ENCODE measurements around the gene CEBPE.

CEBPE gene

DNA sequence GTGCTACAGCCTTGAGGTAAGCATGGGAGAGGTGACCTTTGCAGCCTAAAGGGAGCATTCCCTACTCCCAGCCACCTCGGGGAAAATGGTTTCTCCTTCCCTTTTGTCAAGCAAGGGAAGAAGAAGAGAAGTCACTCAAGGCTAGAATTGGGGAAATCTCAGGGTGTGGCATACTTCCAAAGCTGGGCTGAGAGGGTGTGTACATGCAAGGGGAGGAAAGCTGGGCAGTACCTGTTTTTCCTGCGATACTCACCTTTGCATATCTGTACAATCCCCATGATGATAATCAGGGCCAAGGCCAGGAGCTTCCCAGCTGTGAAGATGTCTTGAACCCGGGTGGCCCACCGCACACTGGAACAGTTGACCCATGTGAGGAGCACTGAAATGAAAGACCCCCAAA lies 23.8 kb upstream of the CEBPE start:
- no peak for DNase-seq

DNA sequence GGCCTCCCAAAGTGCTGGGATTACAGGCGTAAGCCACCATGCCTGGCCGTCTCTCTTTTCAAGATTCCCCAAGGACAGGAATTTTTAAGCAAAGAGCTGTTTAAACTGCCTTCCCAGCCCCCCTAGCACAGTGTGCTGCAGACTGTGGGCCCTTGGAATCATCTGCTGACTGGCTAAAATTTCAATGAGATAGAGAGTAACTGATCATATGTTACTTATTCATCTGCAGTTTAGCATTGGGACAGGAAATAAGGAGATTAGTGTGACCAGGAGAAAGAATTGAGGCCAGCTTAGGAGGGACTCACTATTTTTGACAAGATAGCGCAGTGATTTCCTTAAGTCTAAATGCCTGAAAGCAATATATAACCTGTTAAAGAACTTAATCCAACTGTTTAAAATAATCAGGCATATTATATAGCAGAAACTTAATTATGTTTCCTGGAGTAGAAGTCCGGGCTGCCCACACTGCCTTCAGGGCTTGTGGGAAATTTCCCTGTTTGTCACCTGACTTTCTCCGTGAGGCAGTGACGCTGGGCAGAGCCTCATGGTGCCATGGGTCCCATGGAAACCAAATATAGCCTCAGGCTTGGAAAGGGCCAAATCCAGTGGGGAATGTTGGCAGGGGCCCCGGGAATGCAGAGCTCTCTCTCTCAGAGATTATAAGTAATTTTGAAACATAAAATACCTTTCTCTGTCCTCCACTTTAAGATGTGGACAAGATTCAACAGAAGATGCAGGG lies 22.8 kb upstream of the CEBPE start:
- no peak for DNase-seq

DNA sequence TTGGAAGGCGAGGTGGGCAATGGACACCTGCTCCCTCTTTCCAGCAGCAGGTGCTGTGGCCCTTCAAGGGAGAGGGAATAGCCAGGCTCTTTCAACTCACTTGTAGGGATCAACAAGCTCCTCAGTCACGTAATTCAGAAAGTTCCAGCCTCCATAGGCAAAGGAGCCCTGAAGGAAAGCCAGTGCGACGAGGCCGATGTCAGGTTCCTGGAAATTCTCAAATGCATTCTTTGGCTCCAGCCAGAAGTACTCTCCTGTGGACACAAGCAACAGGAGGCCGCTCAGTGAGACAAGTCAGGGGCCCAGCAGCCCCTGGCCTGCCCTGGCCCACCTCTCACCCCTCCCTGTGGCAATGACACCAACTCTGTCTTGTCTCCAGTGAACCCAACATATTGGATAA lies 21.3 kb upstream of the CEBPE start:
- no peak for DNase-seq

DNA sequence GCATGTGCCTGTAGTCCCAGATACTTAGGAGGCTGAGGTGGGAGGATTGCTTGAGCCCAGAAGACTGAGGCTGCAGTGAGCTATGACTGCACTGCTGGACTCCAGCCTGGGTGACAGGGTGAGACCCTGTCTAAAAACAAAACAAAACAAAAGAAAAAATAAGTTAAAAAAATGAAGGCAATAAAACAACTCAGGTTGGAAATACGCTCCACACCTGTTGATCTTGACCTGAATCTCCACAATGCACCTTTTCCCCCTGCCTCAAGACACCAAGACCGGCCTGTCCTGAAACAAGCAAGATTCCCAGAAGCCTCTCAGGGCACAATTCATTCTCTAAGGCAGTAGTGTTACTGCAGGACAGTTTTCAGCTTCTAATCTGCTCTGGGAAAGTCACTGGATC lies 20.8 kb upstream of the CEBPE start:
- no peak for DNase-seq

DNA sequence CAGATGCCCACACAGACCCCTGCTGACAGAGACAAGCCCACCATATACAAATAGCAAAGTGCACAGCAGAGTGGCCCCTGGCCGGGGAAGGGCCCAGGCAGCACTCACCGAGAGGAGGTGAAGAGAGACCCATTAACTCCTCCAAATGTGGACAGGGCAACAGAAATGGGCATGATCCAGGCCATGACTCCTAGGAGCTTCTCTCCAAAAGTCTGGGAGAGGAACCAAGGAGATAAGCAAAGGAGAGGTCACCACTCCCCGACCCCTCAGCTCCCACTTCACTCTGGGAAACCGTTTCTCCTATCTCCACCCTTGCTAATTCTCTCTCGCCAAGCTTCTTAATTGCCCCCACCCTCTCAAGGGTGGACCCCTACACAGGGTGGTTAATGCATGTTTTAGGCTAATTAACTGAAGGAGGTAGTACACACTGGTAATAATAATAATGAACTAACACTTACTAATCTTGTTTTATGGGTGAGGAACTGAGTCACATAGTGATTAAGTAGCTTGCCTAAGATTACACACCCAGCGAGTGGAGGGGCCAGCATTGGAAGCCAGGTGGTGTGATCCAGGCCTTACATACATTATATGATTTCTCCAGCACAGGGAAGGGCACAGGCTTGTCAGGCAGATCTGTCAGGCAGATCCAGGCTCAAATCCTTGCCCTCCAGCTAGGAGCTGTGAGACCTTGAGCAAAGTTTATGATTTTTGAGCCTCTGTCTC lies 18.9 kb upstream of the CEBPE start:
- DNase-seq: no peak

DNA sequence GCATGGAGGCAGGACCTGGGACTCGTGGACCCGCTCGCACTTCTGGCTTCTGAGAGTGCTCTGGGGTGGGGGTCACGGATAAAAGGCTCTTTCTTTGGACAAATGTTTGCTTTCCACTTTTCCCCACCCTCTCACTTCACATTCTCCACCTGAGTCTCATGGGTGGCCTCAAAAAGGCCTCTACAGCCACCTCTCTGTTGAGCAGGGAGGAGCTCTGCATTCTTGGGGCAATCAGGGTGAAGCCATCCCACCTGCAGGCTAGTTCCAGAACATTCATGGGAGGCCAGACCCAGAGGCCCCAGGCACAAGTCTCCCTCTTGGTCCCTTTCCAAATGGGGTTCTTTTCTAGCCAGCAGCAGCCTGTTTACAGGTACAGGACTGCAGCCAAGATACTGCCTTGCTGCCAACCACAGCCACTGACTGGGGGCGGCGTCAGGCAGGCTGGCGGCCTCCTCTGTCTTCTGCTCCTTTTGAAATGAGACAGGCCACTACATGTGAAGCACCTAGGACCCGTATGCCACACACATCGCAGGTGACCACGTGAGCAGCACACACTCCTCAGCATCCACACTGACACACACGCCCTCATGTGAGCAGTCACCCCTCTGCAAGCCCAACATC lies 18.2 kb upstream of the CEBPE start:
- DNase-seq: no peak

DNA sequence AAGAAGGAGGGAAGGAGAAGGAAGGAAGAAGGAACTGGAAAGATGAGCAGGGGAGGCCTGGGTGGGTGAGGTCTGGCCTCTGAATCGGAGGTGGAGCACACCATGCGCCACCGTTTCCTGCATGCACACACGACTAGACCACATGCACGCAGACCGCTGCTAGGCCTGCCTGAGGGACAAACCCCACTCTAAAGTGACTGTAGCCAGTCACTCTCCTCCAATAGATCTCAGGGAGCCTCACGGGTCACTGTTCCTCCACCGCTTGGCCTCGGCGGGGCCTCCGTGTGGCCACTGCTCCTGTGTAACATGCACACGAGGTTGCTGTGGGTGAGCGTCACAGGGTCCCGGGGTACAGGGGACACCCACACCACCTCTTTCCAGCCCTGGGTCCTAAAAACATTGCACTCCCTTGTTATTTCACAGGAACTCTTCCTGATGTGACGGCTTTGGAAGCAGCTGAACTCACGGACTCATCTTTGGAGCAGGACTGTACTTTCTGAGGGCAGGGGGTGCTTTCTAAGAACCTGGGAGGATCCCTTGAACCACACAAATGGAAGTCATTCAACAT lies 17.6 kb upstream of the CEBPE start:
- no peak for DNase-seq

DNA sequence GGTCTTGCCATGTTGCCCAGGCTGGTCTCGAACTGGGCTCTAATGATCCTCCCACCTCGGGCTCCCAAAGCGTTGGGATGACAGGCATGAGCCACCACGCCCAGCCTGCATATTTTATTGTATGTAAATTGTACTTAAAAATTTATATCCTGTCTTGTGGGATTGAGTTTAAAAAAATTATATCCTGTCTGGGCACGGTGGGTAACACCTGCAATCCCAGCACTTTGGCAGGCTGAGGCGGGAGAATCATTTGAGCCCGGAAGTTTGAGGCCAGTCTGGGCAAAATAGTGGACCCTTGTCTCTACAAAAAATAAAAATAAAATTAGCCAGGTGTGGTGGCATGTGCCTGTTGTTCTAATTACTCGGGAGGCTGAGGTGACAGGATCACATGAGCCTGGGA lies 13.9 kb upstream of the CEBPE start:
- no peak for DNase-seq

DNA sequence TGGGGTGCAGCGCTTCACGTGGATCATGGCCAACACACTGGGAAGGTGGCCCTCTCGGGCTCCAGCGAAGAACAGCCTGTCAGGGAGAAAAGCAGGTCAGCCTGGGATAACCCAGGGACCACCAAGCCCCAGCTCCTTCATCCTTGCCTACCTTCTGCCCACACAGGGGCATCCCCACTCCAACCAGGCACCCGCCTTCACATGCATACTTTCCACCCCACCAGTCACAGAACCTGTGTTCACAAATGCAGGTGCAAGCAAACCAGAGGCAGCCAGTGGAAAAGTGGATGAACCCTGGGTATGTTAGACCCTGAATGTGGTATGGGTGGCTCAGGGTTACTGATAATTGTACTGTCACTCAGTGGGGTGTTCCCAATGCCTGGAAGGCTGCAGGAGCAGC lies 12.4 kb upstream of the CEBPE start:
- DNase-seq: no peak

DNA sequence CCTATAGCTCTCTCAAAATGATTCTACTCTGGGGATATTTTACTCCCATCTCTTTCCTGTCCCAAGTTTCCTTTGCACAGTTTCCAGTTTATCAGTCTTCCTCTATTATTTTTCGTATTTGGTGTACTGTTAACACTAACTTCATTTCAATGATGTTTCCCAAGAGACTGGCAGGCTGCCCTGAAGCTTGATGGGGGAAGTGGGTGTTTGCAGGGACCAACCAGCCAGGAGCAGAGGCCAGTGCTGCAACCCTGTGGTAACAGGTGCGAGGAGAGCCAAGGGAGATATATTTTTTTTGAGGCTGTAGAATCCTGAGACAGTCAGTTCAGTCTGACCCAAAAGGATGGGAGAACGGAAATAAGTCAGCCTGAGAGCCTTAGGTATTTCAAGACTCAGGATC lies 11.8 kb upstream of the CEBPE start:
- DNase-seq: no peak

DNA sequence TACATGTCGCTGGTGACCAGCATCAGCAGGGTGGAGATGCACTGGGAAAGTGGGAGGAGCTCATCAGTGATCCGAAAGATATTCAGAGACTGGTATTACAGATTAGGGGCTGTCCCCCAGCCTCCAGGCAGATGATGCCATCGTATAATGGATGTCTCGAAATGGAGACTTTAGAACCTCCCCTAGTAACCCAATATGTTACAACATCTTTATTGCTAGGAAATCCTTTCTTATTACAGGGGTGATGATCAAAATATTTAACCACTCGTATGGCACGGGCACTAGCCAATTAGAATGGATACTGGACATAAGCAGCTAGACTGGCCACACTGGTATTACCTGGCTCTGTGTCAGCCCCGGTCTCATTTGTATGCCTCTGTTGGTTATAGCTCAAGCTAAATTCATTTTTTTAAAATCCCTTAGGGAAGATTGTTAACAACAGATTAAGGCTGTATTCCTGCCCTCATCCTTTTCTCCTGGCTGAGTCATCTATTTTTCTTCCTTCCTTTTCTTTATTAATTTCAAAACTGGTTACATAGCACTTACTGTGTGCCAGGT lies 10.8 kb upstream of the CEBPE start:
- DNase-seq: no peak

DNA sequence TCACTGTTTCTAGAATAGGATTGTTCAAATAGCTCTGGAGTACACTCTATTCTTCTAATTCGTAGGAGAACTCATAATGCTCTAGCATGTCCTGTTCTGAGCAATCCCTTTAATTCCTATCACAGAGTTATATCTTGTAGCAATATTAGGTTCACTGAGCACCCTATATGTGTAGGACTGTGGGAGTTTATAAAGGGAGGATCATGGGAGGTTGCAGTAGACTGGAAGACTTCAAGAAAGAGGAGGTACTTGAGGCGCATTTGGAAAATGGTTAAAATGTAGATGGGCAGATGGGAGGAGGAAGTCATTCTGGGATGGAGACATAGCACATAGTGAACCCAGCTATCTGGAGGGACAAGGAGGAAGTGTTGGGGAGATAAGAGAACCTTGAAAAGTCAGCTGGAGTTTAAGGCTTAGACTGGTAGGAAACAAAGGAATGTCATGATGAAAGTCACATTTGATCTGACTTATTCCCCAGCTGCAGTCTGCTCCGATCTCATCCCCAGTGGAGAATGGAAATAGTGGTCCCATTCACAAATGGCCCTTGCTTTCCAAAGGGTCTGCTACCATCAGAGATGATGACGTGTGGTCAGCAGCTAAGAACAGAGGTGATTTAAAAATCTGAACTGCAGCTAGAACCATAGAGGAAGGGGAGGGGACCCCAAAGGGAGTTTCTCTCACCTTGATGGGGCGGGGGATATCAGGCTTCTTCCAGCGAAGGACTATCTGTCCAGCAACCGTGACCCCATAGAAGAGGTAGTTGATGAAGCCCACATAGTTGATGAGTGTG lies 10.1 kb upstream of the CEBPE start:
- no peak for DNase-seq

DNA sequence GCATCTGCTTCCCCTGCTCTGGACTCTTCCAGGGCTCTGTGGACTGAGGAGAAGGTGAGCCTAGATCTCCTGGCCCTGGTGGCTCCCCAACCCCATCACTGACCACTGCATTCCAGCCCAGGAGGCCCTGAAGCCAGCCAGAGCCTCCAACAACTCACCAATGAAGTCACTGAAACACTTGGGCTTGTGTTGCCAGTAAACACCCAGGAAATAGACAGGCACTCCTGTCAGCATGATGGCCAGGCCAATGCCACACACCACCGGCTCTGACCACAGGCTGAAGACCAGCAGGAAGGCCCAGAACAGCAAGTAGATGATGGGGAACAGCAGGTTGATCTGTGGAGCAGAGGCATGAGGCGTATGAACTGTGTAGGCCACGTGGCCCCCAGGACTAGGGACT lies 8.8 kb upstream of the CEBPE start:
- no peak for DNase-seq

DNA sequence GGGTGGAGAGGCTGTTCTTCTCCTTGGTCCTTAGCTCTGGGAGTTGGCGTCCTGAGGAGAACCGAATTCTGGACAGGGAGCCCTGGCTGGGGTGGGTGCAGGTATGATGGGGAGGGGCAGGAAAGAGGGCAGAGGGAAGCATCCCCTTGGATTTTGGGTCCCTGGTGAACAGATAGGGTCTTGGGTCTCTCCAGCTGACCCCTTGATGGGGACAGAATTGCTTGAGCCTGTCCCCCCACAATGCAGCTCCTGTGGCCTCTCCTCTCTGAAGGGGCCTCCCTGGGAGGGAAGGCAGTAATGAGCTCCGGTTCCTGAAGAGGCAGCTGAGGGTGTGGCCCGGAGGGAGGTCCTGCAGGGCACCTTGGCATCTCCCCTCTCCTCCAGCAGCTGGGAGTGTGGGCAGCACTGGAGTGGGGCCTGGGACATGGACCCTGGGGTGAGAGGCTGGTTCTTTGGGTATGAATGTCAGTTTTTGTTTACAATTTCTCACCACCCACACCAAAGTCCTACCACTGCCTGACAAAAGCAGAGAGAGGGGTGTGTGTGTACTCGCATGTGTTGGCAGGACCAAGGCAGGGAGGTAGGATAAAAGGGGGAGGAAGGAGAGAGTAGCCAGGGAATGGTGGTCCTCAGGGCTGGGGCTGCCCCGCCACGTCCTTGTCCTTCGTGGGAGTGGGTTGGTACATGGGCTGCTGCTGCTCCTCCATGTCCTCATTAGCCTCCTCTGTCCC lies 7.7 kb upstream of the CEBPE start:
- DNase-seq: no peak

DNA sequence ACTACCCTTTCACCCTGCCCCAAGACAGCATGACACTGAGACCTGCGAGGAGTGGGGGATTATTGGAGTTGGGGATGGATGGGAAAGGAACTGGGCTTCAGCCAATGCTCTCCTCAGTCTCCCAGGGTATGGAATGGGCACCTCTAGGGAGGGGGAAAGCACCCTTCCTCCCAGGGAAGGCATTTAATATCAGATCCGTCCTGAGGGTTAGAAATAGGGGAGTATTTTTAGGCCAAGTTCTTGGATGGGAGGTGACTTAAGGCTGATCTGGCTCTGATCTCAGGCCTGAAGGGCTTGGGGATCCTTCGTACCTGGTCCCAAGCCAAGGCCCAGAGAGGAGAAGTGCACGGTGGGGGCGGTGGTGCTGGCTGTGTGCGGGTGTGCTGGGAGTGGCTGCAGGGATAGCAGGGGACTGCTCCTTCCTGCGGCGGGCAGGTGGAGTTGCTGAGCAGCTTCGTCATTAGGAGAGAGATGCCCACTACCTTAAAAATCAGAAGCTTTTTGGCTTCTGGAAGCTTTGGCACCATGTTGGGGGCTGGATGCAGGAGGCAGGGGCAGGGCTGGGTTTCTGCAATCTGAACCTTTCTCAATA lies 7.0 kb upstream of the CEBPE start:
- DNase-seq: no peak

DNA sequence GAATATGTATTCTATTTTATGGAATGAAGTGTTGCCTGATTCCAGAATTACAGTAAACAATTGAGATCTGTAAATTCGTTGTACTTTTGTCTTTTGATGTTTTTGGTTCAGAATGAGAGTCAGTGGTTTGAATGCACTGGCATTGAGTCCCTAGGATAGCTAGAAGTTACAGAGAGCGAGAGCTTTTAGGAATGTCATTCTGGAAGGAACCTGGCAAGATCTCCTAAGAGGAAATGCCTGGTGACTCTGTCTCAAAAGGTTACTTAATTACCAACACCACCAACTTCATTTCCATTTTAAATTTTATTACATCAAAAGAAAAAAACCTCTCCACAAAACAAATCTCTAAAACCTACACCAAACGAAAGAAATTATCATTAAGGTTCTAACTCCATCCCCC lies 6.0 kb upstream of the CEBPE start:
- DNase-seq: no peak

DNA sequence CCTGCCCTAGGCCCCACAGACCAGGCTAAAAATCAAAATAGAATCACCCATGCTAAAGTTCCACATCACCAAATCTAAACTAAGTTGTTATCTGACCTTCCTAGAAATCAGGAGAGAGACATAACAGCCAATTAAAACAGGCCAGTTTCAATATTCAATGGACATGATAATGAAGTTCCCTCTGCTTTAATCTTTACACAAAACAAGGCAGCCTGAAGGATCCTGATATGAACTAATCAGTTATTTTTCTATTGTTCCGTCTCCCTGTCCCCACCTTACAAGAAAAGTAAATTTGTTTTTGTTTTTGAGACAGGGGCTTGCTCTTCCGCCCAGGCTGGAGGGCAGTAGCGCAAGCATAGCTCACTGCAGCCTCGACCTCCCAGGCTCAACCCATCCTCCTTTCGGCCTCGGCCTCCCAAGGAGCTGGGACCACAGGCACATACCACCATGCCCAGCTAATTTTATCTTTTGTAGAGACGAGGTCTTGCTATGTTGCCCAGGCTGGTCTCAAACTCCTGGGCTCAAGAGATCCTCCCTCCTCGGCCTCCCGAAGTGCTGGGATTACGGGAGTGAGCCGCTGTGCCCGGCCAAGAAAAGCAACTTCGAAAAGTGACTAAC lies 5.4 kb upstream of the CEBPE start:
- DNase-seq: no peak

DNA sequence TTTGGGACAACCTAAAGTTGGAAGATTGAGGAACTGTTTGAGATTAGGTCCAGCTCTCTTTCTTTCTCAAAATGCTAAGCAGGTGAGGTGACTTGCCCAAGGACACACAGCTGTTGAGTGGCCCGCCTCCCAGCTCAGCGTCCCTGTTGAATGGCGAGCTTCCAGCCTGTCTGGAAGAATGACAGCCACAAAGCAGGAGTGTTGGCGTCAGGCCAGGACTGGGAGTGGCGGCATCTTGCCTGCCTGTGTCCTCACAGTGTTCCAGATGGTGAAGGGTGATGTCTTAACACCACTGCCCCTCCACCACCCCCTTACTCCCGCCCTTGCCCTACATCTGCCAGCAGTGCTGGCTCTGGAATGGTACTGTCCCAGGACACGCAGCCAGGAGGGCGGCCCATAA lies 4.4 kb upstream of the CEBPE start:
- no peak for DNase-seq

DNA sequence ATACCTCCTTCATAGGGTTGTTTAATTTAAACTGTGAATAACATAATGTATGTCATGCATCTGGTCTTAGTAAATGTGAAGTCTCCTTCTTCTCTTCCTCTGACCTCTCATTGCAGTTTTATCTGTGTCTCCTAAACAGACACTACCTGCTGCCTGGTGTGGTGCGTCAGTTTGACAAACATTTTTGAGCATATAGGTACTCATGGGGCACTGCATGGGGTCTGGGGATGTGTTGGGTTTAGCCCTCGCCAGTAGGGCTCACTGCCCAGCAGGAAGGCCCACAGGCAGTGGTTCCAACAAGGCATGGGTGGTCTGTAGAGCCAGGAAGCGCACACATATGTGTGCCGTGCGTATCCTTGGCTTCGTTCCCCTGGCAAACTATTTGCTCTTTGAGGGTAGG lies 3.0 kb upstream of the CEBPE start:
- no peak for DNase-seq

DNA sequence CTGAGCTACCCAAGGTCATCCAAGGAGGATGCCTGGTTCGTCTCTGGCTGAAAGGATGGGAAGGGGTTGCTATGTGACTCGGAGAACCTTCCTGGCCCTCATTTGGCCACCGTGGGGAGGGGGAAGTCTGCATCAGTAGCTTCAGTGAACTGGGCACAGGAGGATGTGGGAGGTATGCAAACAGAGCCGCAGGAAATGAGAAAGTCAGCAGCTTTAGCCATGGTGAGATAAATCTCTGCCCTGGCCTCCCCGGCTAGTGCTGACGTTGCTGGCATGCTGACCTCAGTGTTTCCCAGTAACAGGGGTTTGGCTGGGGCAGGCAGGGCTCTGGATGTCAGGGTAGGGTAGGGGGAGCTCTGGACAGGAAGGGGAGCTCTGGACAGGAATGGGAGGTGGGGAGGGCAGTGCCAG lies 2.3 kb upstream of the CEBPE start:
- DNase-seq: no peak

DNA sequence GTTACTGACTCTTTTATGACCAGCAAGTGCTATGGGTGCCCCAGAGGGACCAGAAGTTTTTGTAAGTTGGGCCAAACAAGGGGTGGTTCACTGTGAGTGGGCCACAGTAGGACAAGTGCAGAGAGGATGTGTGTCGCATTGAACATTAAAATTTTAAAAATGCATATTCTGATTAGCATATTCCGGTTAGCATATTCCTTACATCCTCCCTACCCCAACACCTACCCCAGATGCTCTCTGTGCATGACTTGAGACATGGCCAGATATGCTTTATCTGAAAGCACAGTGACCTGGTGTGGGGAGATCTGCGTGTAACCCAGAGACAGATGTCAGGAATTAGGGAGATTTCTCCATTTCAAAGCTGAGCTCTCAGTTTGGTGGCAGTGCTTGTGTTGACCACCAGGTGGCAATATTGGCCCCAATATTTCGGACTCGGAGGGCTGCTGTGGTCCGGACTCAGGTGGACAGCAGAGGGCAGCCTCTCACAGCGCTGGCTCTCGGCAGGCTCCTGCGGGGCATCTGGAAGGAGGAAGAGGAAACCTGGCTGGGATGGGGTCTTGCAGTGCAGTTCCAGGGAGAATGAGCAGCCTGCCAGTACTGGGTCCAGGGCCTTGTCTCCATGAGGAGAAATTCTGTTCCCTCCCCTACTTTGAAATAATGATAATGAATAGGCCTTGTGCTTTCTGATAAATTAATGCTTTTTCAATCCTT lies 1.6 kb upstream of the CEBPE start:
- DNase-seq: peak; percentile 74

Measured in stimulated activated CD4-positive, alpha-beta T cell treated with anti-CD3 and anti-CD28 coated beads, Interleukin-4, amount 100 ng/mL, for 1 hour (primary cell).